ENCODE data around the gene PTPRK.

The PTPRK gene

GRCh38 chr6:128139519-128139918, 380.9 kb downstream of the PTPRK start:
- no peak overlapping the region for H3K27ac ChIP-seq
- no peak for TF ChIP-seq CTCF (conservative IDR thresholded peaks at IDR 0.05)
- TF ChIP-seq ZFX (IDR thresholded peaks at IDR 0.05), result no peak

GRCh38 chr6:128138694-128139093, 381.7 kb downstream of the PTPRK start:
- TF ChIP-seq CTCF (conservative IDR thresholded peaks at IDR 0.05), result no peak
- no peak for TF ChIP-seq ZFX (IDR thresholded peaks at IDR 0.05)
- no peak overlapping the region for H3K27ac ChIP-seq

GRCh38 chr6:128135325-128135724, 385.1 kb downstream of the PTPRK start:
- TF ChIP-seq CTCF (conservative IDR thresholded peaks at IDR 0.05), result no peak
- TF ChIP-seq ZFX (IDR thresholded peaks at IDR 0.05), result no peak

GRCh38 chr6:128131566-128131965, 388.8 kb downstream of the PTPRK start:
- no peak for TF ChIP-seq ZFX (IDR thresholded peaks at IDR 0.05)
- TF ChIP-seq CTCF (conservative IDR thresholded peaks at IDR 0.05), result no peak

More at GRCh38 chr6:128135325-128135724, 385.1 kb downstream of the PTPRK start:
- H3K27ac ChIP-seq, result no peak overlapping the region

GRCh38 chr6:128131036-128131435, 389.4 kb downstream of the PTPRK start:
- no peak overlapping the region for H3K27ac ChIP-seq
- TF ChIP-seq ZFX (IDR thresholded peaks at IDR 0.05), result no peak
- no peak for TF ChIP-seq CTCF (conservative IDR thresholded peaks at IDR 0.05)

More at GRCh38 chr6:128131566-128131965, 388.8 kb downstream of the PTPRK start:
- H3K27ac ChIP-seq, result no peak overlapping the region

- H3K27ac ChIP-seq, result no peak overlapping the region
Observed at GRCh38 chr6:128129679-128130078, 390.7 kb downstream of the PTPRK start.

GRCh38 chr6:128127650-128128049, 392.7 kb downstream of the PTPRK start:
- H3K27ac ChIP-seq, result no peak overlapping the region
- TF ChIP-seq CTCF (conservative IDR thresholded peaks at IDR 0.05) (no peak), ZFX (IDR thresholded peaks at IDR 0.05) (no peak)

More at GRCh38 chr6:128129679-128130078, 390.7 kb downstream of the PTPRK start:
- TF ChIP-seq CTCF (conservative IDR thresholded peaks at IDR 0.05) (no peak), ZFX (IDR thresholded peaks at IDR 0.05) (no peak)
